Endothelial cell of umbilical vein (primary cell): Measurements from ENCODE around the gene FBXO10. TPM values are rescaled to one million over a fixed set of nuclear protein-coding genes. Genes with fewer than 3 reads are reported as not detected.

Source experiments
- BruUV-seq: library from RNA; stranded (reverse); fragments of 400-500 nt; replicated peaks from 2 replicates; lab custom pipeline; 2021; lab: Mats Ljungman, UMichigan
- CTCF ChIA-PET: fragments of 300-600, 350-600 bp; sonication (Branson Sonifier 250); formaldehyde crosslinking; loops from one replicate; lab custom pipeline; 2021; ENCODE audit warnings: antibody characterized with exemption, inconsistent platforms; lab: Charles Lee
- POLR2A ChIA-PET: fragments of 300-600, 350-600 bp; sonication (Branson Sonifier 250); formaldehyde crosslinking; loops from one replicate; lab custom pipeline; 2021; ENCODE audit warnings: antibody characterized with exemption, inconsistent platforms; lab: Charles Lee
- DNase-seq: peaks from one replicate; pipeline ENCODE4 v3.0.0-alpha.2; 2011; ENCODE audit warnings: low read depth, low spot score
- FAIRE-seq: peaks from 2 replicates; lab custom pipeline; 2011; peaks lifted over from hg19 to GRCh38; lab: Jason Lieb, UNC
- H2AFZ ChIP-seq: 2 replicates; pipeline ENCODE4 v1.6.0; 2012; ENCODE audit warnings: low read depth, low read length, control low read depth, inconsistent platforms
- H3K27ac ChIP-seq: 2 replicates; pipeline ENCODE4 v1.5.1; 2011; ENCODE audit warnings: low read depth, mild to moderate bottlenecking, control low read depth, low read length, moderate library complexity; ENCODE audit not compliant: insufficient read depth
- H3K27me3 ChIP-seq, 2 experiments: 2 replicates each; pipeline versions ENCODE4 v1.6.0 to v1.6.1; 2011; ENCODE audit warnings: low read length in 2 of 2, mixed read lengths in 1 of 2; ENCODE audit not compliant: control insufficient read depth in 2 of 2, insufficient read depth in 2 of 2
- H3K36me3 ChIP-seq, 2 experiments: 2 replicates in 1 of 2; 3 replicates in 1 of 2; pipeline ENCODE4 v1.5.1; 2011; ENCODE audit warnings: low read length in 2 of 2, mild to moderate bottlenecking in 1 of 2, moderate library complexity in 1 of 2; ENCODE audit not compliant: control insufficient read depth in 2 of 2, insufficient read depth in 2 of 2; ENCODE audit errors: extremely low read depth in 1 of 2
- H3K4me1 ChIP-seq: 3 replicates; pipeline ENCODE4 v1.5.1; 2011; ENCODE audit warnings: mild to moderate bottlenecking, low read length; ENCODE audit not compliant: control insufficient read depth, insufficient read depth; ENCODE audit errors: extremely low read depth
- H3K4me2 ChIP-seq: 2 replicates; pipeline ENCODE4 v1.6.1; 2011; ENCODE audit warnings: low read length, control low read depth, mixed read lengths; ENCODE audit not compliant: insufficient read depth
- H3K4me3 ChIP-seq, 3 experiments: fragments of 200-600 bp in 1 of 3; sonication (generic), shearing (Covaris generic) in 1 of 3; replicated peaks in 1 of 3; 2 replicates each; pipeline ENCODE4 v1.5.1; 2011 to 2016; ENCODE audit warnings: control low read depth in 3 of 3, low read length in 3 of 3, mild to moderate bottlenecking in 2 of 3, inconsistent platforms in 1 of 3, low read depth in 1 of 3, moderate library complexity in 1 of 3; ENCODE audit not compliant: insufficient read depth in 1 of 3
- H3K79me2 ChIP-seq: 2 replicates; pipeline ENCODE4 v1.6.0; 2012; ENCODE audit warnings: low read length, inconsistent platforms; ENCODE audit not compliant: control insufficient read depth, insufficient read depth
- H3K9ac ChIP-seq: replicated peaks from 2 replicates; pipeline ENCODE3; 2011; ENCODE audit warnings: low read length, control low read depth; ENCODE audit not compliant: insufficient read depth; ENCODE audit errors: extremely low read depth
- H3K9me1 ChIP-seq: replicated peaks from 3 replicates; pipeline ENCODE4 v1.6.0; 2011; ENCODE audit warnings: mild to moderate bottlenecking, low read length; ENCODE audit not compliant: control insufficient read depth, insufficient read depth; ENCODE audit errors: extremely low read depth
- H3K9me3 ChIP-seq: replicated peaks from 2 replicates; pipeline ENCODE4 v1.5.1; 2012; ENCODE audit warnings: low read length, inconsistent platforms; ENCODE audit not compliant: control insufficient read depth, insufficient read depth
- H4K20me1 ChIP-seq: replicated peaks from 2 replicates; pipeline ENCODE3; 2011; ENCODE audit warnings: mild to moderate bottlenecking, low read length; ENCODE audit not compliant: control insufficient read depth, insufficient read depth; ENCODE audit errors: extremely low read depth
- EZH2 ChIP-seq: IDR thresholded peaks from 2 replicates; pipeline ENCODE4 v1.6.1; 2012; ENCODE audit warnings: borderline replicate concordance, low read depth, mild to moderate bottlenecking, moderate library complexity, low read length, inconsistent platforms; ENCODE audit not compliant: severe bottlenecking
- FOS ChIP-seq: IDR thresholded peaks from 2 replicates; pipeline ENCODE4 v1.6.1; 2011; ENCODE audit warnings: mild to moderate bottlenecking, low read length, moderate library complexity, borderline replicate concordance; ENCODE audit not compliant: insufficient read depth
- GATA2 ChIP-seq: IDR thresholded peaks from 2 replicates; pipeline ENCODE4 v1.7.0; 2011; ENCODE audit warnings: low read depth, mild to moderate bottlenecking, moderate library complexity, mixed read lengths, low read length; ENCODE audit not compliant: insufficient read length, insufficient read depth
- JUN ChIP-seq: IDR thresholded peaks from 2 replicates; pipeline ENCODE4 v1.6.1; 2011; ENCODE audit warnings: borderline replicate concordance, low read depth; ENCODE audit not compliant: insufficient read length, insufficient read depth
- MYC ChIP-seq: IDR thresholded peaks from one replicate; pipeline ENCODE4 v1.6.1; 2011; ENCODE audit warnings: mild to moderate bottlenecking, low read depth, low read length
- POLR2A ChIP-seq: IDR thresholded peaks from 2 replicates; pipeline ENCODE4 v1.6.1; 2012; ENCODE audit warnings: low read depth, mild to moderate bottlenecking, control low read depth, low read length
- POLR2AphosphoS5 ChIP-seq: IDR thresholded peaks from 2 replicates; pipeline ENCODE4 v1.6.1; 2012; ENCODE audit warnings: low read depth, mild to moderate bottlenecking, control low read depth, low read length, moderate library complexity; ENCODE audit not compliant: insufficient read depth
- dilution Hi-C: fragments of 300-500 bp; cut with MboI; formaldehyde crosslinking; loops from one replicate; pipeline ENCODE4 v1.15.0; 2019; ENCODE audit warnings: low sequenced_read_pairs; ENCODE audit not compliant: extremely low pct_ligation_motif_present
- intact Hi-C: fragments of 100-400 bp; cut with micrococcal nuclease; formaldehyde crosslinking; loops from one replicate; pipeline ENCODE4 v1.10.0; 2022
- polyA plus RNA-seq, 4 experiments: library from polyadenylated mRNA; depleted of rRNA in 3 of 4; stranded (reverse) in 3 of 4; unstranded in 1 of 4; fragments of >200 nt; gene quantifications; 2 replicates each; pipeline versions ENCODE4 v1.2.1 to v1.2.3, GENCODE V29; 2011 to 2012; ENCODE audit warnings: missing spikeins in 1 of 4
- total RNA-seq: library from RNA; stranded (reverse); gene quantifications from 2 replicates; pipeline ENCODE4 v1.2.3, GENCODE V29; 2021
- TF ChIP-seq, protein P1 (sequence below), 2 donors: IDR thresholded peaks; 1 replicate in 1 of 2; 2 replicates in 1 of 2; pipeline ENCODE4 v1.5.1; 2011; ENCODE audit warnings: low read length in 2 of 2, mild to moderate bottlenecking in 2 of 2, moderate library complexity in 2 of 2, control low read depth in 1 of 2, inconsistent platforms in 1 of 2, low read depth in 1 of 2; ENCODE audit not compliant: insufficient read depth in 1 of 2; ENCODE audit errors: extremely low read depth in 1 of 2
- TF ChIP-seq, protein P2 (sequence below): IDR thresholded peaks from 2 replicates; pipeline ENCODE4 v1.6.1; 2011; ENCODE audit not compliant: insufficient read depth, insufficient read length

FBXO10 gene
- total and polyA plus RNA-seq, 2 donors (not counting 3 experiments of a cell fraction or from before 2014, with no cell fraction given), result 11.8 to 14.4 TPM

DNA sequence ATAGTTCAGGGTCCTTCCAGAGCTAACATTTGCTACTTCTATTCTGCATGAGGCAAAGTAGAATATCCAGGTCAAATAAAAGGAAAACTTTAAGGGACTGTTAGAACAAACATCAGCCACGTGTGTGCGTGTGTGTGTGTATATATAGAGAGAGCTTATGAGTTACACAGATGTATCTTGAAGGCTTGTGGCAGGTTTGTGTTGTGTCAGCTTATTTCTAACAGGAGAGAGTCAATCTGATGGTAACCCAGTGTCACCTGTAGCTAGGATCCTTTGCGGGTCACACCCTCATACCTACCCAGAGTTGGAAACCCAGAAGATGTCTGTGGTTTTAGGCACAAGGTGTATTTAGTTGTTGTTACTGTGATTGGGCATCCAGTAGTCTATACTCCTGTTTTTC, 77.7 kb downstream of the FBXO10 start:
- H3K4me3 ChIP-seq, result no peak overlapping the region
- H3K4me2 ChIP-seq, result no peak overlapping the region
- ChIA-PET CTCF (no interaction called here), POLR2A (interaction anchor here (0.6 kb wide), 1 partner anchor 419 kb away, joined by 4 read pairs; no protein-coding TSS in a partner anchor)
- H2AFZ ChIP-seq, result no peak overlapping the region
- no peaks in the 10 kb centered on the region for H3K27me3 ChIP-seq
- DNase-seq, result no peak
- no peaks in the 10 kb centered on the region for H3K4me1 ChIP-seq
- TF ChIP-seq, protein P1, sequence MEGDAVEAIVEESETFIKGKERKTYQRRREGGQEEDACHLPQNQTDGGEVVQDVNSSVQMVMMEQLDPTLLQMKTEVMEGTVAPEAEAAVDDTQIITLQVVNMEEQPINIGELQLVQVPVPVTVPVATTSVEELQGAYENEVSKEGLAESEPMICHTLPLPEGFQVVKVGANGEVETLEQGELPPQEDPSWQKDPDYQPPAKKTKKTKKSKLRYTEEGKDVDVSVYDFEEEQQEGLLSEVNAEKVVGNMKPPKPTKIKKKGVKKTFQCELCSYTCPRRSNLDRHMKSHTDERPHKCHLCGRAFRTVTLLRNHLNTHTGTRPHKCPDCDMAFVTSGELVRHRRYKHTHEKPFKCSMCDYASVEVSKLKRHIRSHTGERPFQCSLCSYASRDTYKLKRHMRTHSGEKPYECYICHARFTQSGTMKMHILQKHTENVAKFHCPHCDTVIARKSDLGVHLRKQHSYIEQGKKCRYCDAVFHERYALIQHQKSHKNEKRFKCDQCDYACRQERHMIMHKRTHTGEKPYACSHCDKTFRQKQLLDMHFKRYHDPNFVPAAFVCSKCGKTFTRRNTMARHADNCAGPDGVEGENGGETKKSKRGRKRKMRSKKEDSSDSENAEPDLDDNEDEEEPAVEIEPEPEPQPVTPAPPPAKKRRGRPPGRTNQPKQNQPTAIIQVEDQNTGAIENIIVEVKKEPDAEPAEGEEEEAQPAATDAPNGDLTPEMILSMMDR (IDR thresholded peaks at IDR 0.05; ENCODE audit: extremely low read depth in 1 of 2, insufficient read depth in 1 of 2, low read depth in 1 of 2, low read length in 2 of 2), result no peak
- TF ChIP-seq, protein P2, sequence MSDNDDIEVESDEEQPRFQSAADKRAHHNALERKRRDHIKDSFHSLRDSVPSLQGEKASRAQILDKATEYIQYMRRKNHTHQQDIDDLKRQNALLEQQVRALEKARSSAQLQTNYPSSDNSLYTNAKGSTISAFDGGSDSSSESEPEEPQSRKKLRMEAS, result no peak
- TF ChIP-seq GATA2 (no peak), FOS (no peak), POLR2AphosphoS5 (no peak), MYC (no peak), POLR2A (no peak), JUN (no peak), EZH2 (no peak)
- no peak overlapping the region for H3K9ac ChIP-seq
- no TSS peak for BruUV-seq
- no peaks in the 10 kb centered on the region for H3K79me2 ChIP-seq
- dilution Hi-C loops, result no loop called here
- no peaks in the 10 kb centered on the region for H3K9me1 ChIP-seq
- H3K9me3 ChIP-seq, result no peaks in the 10 kb centered on the region
- no peak overlapping the region for H3K27ac ChIP-seq
- FAIRE-seq, result no peak
- intact Hi-C loops, result no loop called here
- H4K20me1 ChIP-seq, result no peaks in the 10 kb centered on the region
- H3K36me3 ChIP-seq, result peaks cover 9 to 23% of the 10 kb centered on the region in 2 experiments
